Measurements from ENCODE around the gene LHX1. TPM values are rescaled to one million over a fixed set of nuclear protein-coding genes. Genes with fewer than 3 reads are reported as not detected.
A peak's percentile ranks its signal among the peaks of the same experiment; 100 is the strongest.

The LHX1 gene
- total RNA-seq, 1 donor from 2014 or later, result not detected

DNA sequence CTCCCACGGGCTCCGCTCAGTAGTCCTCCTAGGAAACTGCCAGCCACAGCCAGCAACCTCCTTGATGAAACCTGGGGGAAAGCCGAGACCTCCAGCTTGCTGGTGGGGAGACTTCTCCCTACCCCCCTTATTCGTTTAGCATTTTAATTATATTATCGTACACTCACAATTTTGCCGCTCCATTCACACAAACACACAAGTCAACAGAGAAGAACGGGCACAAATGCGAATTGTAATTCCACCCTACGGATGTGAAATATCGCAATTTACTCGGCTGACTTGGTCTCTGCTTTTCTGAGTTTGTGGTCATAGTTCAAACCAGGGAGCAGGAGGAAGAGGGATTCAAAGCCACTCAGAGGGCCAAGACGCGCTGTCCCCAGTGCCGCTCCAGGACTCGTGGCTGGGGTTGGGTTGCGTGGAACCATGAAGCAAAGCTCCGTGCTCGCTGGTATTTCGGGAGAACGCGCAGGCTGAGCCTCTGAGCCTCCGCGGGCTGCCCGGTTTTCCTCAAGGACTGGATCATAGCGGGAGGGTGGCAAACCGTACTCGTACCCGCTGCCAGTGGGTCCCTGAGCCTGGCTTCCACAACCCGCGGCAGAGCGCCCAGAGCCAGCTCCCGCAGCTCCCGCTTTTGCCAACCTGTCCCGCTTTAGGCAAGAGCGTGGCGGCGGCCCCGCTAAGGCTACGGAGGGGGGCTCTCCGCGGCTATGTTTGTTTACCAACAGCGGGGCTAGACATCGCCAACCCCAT lies 2.0 kb downstream of the LHX1 start:
- ATAC-seq, result no peak

DNA sequence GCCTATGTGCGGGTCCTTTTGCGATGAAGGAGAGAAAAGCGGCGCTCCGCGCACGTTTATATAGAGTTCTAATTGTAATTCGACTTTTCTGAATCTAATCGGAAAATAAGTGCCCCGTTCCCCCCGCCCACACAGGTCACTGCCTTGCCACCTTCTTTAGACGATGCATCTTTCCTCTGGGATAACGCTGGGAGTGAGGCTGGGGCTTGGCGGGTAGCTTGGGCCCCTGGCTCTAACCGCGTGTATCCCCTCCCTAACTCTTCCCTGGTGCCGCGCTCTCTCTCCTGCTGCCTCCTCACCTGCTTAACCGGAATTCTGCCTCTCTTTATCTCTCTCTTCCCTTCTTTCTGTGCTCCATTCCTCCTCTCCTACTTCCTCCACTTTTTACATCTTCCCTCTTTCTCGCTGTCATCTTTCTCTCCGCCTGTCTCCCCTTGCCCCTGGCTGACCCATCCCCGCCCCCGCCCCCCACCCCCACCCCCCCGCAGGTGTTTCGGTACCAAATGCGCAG lies 2.6 kb downstream of the LHX1 start:
- no peak for ATAC-seq

DNA sequence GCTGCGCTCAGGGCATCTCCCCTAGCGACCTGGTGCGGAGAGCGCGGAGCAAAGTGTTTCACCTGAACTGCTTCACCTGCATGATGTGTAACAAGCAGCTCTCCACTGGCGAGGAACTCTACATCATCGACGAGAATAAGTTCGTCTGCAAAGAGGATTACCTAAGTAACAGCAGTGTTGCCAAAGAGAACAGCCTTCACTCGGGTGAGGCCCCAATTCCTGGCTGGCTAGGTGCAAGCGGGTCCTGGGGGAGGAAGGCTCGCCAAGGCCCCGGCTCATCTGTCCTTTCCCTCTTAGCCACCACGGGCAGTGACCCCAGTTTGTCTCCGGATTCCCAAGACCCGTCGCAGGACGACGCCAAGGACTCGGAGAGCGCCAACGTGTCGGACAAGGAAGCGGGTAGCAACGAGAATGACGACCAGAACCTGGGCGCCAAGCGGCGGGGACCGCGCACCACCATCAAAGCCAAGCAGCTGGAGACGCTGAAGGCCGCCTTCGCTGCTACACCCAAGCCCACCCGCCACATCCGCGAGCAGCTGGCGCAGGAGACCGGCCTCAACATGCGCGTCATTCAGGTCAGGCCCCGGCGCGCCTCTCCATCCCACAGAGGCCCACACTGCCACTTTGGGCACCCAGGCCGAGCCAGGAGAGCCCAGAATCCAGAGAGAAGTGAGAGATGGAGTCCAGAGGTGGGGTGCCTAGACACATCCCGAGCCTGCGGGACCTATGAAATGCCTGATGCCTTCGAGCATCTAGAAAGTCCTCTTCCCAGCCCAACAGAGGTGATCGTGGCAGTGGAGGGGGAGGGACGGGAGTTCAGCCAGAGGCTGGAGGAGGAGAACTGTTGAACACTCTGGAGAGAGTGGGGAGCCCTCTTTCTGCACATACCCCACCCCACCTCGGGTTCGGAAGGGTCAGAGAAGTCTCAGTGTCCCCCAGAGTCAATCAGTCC lies 3.3 kb downstream of the LHX1 start:
- no peak for ATAC-seq

DNA sequence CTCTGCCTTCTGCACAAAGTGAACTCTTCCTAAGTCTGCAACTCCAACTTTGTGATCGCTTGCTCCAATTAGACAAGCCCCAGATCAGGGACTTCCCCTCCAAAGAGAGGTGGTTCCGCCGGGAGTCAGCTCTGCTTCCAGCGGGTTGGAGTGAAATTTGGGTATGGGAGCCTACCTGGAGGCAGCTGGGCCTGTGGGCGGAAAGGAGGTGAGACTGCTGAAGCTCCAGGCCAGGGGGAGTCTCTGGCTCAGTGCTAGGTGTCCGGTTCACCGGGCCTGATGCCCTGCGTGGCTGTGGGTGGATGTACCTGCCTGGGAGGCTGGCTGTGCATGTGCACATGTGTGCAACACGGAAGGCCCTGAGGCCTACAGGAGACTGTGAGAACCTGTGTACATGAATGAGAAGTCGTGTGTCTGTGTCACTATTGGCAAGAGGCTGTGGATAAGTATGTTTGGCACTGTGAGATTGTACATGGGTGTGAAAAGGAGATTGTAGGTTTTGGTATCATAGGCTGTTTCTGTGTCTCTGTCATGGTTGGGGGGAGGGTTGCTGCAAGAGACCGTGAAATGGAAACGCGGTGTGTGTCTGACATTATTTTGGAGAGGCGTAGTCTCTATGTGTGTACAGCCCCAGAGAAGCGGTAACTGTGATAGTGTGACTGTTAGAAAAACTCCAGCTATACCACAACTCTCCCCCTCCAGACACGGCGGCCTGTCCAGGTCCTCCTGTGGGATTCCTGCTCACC lies 4.2 kb downstream of the LHX1 start:
- ATAC-seq, result no peak

DNA sequence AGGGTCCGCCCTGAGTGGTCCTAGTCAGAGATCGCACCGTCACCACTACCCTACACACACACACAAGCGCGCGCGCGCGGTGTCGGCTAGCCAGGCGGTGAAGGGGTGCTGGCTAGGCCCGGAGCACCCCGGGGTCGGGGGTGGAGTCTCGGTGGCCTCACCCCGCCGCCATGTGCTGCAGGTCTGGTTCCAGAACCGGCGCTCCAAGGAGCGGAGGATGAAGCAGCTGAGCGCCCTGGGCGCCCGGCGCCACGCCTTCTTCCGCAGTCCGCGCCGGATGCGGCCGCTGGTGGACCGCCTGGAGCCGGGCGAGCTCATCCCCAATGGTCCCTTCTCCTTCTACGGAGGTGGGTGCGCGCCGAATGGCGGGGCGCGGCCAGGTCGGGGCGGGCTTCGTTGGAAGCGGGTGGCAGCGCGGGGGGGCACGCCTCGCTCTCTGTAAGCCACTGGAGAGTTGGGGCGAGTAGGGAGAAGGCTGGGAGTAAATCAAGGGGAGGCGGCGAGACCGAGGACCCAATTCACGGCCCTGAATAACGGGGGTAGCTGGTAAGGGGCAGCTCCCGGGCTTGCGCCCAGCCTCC lies 4.8 kb downstream of the LHX1 start:
- no peak for ATAC-seq

DNA sequence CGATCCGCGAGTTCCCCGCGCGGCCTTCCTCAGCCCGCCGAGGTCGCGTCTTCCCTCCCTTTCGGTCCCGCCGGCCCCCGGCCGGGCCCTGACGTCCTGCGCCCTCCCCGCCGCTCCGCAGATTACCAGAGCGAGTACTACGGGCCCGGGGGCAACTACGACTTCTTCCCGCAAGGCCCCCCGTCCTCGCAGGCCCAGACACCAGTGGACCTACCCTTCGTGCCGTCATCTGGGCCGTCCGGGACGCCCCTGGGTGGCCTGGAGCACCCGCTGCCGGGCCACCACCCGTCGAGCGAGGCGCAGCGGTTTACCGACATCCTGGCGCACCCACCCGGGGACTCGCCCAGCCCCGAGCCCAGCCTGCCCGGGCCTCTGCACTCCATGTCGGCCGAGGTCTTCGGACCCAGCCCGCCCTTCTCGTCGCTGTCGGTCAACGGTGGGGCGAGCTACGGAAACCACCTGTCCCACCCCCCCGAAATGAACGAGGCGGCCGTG lies 5.4 kb downstream of the LHX1 start:
- ATAC-seq, result no peak

DNA sequence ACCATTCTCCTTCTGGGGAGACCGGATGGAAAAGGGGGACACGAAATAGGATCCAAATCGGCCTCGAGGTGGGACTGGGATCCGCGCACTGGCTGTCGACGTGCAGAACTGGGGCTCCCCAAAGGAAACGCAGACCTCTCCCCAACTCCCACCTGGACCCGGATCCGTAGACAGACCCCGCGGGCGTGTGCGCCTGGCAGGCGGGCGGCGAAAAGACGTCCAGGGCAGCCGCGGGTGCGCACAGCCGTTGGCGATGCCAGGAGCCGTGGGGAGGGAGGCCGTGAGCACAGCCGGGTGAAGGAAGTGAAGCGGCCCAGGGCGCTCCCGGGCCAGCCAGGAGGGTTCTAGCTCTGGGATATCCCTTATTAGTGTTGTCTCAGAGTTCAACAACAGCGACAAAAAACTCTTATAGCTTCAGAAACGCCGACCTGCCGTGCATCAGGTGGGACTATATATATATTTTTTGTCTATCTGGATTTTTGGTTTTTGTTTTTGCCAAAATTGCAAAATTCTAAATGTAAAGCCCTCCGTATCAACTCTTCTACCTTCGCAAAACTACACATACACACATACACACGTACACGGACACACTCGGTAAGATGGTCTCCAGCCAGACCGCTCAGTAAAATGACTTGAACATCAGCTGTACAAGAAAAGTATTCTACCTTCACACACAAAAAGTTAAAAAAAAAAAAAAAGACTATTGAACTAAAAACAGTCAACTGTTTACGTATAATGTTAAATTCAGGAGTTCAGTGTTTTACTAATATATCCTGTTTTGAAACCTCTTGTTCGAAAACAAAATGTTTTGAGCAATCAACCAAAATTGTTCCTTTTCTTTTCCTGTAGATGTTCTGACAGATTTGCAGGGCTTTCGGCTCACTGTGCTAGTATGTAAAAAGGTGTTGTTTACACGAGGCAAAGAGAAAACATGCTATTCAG lies 6.2 kb downstream of the LHX1 start:
- no peak for ATAC-seq

DNA sequence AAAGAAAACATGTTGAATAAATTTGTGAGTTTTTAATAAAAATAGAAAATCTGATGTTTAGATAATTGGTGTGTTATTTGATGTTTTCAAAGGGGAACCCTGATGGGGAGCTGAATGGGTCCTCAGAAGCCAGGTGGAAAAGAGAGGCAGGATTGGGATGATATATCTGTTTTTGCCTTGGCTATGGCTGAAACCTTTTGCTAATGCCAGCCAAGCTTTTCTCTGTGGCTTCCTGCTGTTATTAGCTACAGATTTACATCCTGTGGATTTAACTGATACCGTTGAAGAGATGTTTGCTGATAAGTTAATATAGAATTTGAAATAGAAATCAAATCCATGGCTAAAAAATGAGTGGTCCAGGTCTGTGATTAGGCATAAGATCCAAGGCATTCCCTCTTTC lies 7.3 kb downstream of the LHX1 start:
- ATAC-seq, result no peak

DNA sequence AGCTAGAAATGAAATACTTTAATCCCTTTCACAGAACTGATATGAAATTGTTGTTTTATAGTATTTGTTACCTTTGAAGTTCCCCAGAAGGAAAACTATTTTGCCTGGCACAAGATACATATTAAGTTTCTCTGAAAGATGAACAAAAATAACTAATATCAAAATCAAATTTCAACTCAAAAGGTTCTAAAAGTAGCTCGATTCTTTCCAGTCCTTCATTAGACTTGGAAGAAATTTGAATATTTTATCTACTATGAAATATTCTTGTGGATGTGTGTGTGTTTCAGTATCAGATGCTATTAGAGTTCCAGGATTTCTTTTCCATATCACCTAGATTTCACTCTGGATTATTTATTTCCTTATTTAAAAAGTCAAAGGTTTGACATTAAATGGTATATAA lies 7.9 kb downstream of the LHX1 start:
- no peak for ATAC-seq

DNA sequence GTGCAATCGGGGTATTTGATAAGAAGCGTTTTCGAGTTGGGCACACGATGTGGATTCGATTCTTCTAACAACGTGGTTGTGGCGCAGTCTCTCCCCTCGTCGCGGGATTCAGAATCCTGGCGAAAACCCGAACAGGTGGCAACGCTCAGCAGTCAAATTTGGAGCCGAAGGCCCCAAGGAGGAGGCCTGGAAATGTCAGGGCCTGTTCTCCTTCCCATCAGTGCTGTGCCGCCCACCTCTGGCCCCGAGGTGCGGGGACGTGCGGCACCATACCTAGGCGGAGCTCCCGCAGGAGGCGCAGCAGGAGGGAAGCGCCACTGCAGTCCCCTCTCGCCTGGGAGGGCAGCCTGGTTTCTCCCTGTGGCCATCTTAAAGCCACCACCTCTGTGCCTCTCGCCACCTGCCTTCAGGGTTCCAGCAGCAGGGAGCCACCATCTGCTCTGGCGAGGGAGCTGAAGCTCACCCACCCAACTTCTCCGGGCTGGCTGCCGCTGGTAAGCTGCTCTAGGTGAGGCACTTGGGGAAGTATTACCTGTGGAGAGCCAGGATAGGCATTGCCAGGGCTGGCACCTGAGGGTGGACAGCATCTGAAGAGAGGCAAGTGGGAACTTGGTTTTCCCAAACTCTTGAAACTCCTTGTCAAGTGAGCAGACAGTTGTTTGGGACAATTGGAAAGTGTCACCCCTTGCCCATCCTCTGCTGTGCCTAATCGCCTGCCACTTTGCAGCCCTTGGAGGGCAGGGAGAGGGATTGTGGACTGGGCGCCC lies 8.9 kb downstream of the LHX1 start:
- no peak for ATAC-seq

DNA sequence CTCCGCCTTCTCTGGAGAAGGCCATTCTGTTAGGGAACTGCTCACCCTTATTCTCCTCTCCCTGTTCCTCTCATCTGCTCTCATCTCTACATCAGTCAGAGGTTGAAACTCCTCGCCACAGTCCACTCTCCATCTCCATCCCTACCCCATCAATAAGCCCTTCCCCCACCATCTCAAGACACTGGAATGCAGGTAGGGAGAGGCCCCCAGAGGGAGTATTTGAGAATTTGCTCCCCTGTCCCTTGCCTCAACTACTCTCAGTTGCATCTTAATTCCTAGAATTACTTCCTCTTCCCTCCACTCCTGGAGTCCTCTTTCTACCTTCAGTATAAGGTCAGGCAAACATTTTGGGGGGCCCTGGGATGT lies 9.4 kb downstream of the LHX1 start:
- ATAC-seq, result no peak

DNA sequence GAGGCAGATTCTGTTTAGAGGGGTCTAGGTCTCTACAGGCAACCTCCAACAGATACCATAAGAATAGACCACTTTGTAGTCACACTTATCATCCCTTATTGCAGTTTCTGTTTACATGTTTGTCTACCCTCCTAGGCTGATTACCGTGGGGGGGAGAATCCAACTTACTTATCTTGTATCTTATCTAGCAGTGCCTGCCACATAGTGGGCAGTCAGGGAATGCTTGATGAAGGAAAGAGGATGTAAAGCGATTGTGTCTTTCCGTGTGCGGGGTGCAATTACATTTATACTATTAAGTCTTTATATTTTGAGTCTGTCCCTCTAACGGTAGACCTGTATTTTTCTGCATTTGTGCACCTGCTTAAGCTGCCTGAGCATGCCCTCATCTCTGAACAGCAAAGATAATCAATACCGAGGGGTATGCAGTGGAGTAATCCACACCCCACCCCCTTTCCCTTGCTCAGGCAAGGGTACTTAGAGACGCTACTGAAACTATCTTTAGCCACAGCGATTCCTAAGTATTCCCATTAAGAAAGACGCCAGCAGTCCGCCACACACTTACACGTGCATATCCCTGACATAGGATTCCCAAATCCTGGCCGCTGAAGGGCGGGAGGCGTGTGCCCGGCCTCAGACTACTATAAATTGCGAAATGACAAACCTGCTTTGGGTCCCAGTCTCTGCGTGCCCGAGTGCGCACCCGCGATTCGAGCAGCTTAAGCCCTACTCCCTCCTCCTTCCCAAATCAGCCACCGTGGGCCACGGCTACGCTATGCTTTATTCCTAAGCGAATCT lies 10.8 kb downstream of the LHX1 start:
- peak; percentile 70 for ATAC-seq

DNA sequence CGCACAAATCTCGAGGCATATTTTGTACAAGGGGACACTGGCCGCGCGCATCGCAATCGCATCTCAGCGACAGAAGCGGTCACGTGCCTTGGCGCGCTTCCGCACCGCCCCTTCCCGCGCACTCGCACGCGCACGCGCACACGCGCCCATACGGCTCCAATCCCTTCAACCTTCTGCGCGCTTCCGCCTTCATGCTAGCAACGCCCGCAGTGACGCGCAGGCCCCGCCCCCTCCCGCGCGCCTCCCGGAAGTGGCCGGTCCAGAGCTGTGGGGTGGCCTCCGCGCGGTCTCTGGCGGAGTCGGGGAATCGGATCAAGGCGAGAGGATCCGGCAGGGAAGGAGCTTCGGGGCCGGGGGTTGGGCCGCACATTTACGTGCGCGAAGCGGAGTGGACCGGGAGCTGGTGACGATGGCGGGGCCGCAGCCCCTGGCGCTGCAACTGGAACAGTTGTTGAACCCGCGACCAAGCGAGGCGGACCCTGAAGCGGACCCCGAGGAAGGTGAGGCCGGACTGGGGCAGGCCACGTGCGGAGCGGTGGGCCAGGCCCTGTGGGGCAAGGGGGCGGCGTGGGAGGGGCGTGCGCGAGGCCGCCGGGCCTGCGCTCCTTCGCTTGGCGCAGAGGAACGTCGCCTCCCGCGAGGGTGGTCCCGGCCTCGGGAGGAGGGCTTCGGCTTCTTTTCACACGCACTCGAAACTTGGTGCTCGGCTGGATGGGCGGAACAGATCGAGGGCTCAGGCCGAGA lies 11.6 kb downstream of the LHX1 start, which contains the start of gene AATF:
AATF (plus strand) TSS at position 238 of the 744 bp plus-strand sequence; CDS start at position 410, 172 bp downstream.
- ATAC-seq, result peak; percentile 99

DNA sequence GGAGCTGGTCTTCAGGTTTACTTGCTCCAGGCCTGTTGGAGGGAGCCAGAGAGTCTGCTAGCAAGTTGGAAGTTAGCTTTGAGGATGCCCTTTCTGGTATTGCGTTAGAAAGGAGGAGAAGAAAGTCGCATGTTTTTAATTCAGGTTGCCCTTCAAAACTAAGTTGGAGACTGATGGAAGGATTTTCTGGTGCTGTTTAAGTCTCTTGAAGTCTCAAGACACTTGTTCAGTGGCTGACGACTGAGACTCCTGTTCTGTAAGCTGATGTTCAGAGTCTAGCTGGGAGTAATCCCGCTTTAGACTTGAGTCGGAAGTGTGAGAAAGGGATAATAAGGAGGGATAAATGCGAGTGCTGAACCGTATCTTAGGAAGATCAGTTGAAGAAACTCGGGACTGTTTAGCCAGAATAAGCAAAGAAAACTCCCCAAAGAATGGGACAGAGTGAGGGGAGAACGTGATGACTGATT lies 12.2 kb downstream of the LHX1 start:
- no peak for ATAC-seq

DNA sequence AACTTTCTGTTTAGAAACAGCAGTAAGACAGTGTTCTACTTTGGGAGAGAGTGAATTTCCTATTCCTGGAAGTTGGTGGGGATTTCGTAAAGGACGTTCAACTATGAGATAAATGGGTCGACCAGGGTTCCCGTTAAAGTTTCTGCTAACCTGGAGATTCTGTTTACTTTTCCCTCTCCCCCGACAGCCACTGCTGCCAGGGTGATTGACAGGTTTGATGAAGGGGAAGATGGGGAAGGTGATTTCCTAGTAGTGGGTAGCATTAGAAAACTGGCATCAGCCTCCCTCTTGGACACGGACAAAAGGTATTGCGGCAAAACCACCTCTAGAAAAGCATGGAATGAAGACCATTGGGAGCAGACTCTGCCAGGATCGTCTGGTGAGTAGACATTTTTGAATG lies 12.8 kb downstream of the LHX1 start:
- no peak for ATAC-seq

DNA sequence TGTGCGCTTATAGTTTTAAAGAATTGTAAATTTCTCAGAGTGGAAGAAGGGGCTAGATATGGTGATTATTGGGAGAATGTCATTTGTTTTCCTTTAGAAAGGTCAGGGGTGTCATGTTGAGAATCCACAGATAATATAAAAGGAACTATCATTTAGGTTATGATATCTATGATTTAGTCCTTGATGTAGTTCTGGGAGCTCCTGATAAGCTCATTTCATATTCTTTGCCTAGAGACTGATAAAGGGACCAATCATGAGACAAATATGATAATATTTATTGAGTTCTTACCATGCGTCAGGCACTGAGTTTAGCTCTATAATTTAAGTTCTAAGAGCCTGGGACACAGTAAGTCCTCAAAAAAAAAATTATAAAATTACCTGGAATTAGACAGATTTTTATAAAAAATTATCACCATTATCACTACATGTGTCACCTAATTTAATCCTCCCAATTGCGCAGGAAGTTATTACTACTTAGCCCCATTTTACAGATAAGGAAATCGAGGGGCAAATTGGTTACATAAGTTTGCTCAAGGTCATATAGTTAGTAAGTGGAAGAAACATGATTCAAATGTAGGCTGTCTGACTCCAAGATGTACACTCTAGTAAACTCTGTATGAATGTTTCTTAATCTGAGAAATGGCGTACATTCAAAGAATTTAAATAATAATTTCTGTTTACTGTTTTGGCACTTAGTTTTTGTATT lies 14.0 kb downstream of the LHX1 start:
- no peak for ATAC-seq

DNA sequence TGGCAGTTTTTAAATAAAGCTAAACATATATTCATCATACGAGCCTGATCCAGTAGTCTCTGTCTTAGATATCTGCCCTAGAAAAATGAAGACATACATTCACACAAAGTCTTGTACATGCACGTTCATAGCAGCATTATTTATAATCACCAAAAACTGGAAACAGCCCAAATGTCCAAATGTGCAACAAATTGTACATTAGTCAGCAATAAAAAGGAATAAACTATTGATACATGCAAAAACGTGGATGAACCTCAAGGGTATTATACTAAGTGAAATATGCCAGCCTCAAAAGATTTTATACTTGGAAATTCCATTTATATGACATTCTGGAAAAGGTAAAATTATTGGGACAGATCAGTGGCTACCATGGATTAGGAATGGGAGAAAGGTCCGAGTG lies 34.2 kb downstream of the LHX1 start:
- no peak for ATAC-seq

DNA sequence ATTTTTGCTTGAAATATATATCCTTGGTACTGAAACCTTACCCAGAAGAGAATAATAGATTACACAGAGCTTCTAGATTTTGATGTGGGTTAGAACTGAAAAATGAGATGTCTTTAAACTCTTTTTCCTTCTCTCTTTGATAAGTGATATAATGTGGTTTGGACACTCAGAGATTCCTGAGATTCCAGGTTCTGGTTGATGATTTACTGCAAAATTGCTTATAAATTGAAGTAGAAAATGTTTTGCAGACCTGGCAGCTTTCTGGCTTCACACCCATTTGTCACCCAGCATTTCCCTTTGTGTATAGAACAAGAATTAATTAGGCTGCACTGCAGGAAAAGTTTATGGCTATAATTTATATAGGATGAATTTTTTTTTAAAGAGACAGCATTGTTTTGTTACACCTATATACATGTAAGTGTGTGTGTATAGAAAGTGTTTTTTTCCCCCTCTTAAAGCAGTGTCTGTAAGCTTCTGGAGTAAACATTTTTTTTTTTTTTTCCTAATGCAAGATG lies 35.0 kb downstream of the LHX1 start:
- no peak for ATAC-seq

Data from esophagus mucosa (tissue), 1 donor.